ENCODE results near the gene RALB. TPM values are rescaled to one million over a fixed set of nuclear protein-coding genes. Genes with fewer than 3 reads are reported as not detected.
A peak's percentile ranks its signal among the peaks of the same experiment; 100 is the strongest.

Gene RALB
- total and polyA plus RNA-seq, 2 of the 8 experiments (the other 6 are each of a cell fraction or from before 2014, with no cell fraction given), result 12.0 to 16.6 TPM

DNA sequence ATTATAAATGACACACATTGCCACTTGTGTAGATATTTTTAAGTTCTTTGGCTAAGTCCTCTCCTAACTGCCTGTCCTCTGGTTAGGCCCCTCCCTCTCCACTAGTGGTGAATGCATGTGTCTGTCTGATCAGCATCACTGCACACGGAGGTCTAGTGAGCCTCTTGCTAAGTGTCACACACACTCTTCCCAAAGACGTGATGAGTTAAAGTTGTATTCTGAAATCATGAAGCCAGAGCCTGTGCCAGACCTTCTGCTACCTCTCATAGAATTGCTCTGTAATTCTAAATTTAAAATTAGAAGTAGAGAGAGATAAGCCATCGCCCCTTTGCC, 41.3 kb downstream of the RALB start:
- no peak overlapping the region for H3K9ac ChIP-seq (replicated peaks in 1 of 4; ENCODE audit: extremely low read depth in 1 of 4, low read depth in 3 of 4, low read length in 3 of 4)
- H3K23me2 ChIP-seq (ENCODE audit: low read depth, low read length), result no peaks in the 10 kb centered on the region
- H3K18ac ChIP-seq (ENCODE audit: extremely low read depth, low read length), result peak overlapping the region; percentile 81; the same call in 1 of the 2 replicates
- peak overlapping the region; percentile 66; the same call in 1 of the 2 replicates for H2BK15ac ChIP-seq (ENCODE audit: low read length)
- no peak overlapping the region for H3K14ac ChIP-seq (ENCODE audit: insufficient read length)
- no peak overlapping the region for H3K56ac ChIP-seq (replicated peaks; ENCODE audit: insufficient read length, low read depth, low read length)
- no peak overlapping the region for H3K4me2 ChIP-seq (ENCODE audit: insufficient read depth in 1 of 2, low read depth in 2 of 2, low read length in 2 of 2)
- no peak overlapping the region for H3K4ac ChIP-seq (replicated peaks; ENCODE audit: insufficient read length, low read depth, low read length)
- H3K27ac ChIP-seq (ENCODE audit: low read depth, low read length), result no peak overlapping the region
- no peak overlapping the region for H4K5ac ChIP-seq (ENCODE audit: insufficient read length, low read depth, low read length)
- no peaks in the 10 kb centered on the region for H3K36me3 ChIP-seq (ENCODE audit: control insufficient read depth in 2 of 4, insufficient read depth in 4 of 4, low read length in 3 of 4)
- peak overlapping the region; percentile 48; the same call in 1 of the 2 replicates for H2BK5ac ChIP-seq (ENCODE audit: low read depth, low read length)
- ChIA-PET POLR2A (ENCODE audit: partially characterized antibody) (interaction anchor here (0.9 kb wide), 1 partner anchor 11 kb away, joined by 3 read pairs; no protein-coding TSS in a partner anchor), CTCF (ENCODE audit: partially characterized antibody) (interaction anchor here (1.6 to 7.3 kb wide), 4 partner anchors 7 to 75 kb away, joined by 3 to 75 read pairs (median 14); no protein-coding TSS in a partner anchor)
- no peaks in the 10 kb centered on the region for H3K27me3 ChIP-seq (replicated peaks in 1 of 4; ENCODE audit: control insufficient read depth in 3 of 4, extremely low read depth in 1 of 4, insufficient read depth in 3 of 4, low read length in 3 of 4)
- DNase-seq (ENCODE audit: low read depth in 1 of 2, low spot score in 2 of 2), result no peak
- no peak overlapping the region for H3K23ac ChIP-seq (ENCODE audit: insufficient read length)
- H3K4me3 ChIP-seq (ENCODE audit: extremely low read depth in 1 of 4, insufficient read depth in 2 of 4, low read depth in 3 of 4, low read length in 4 of 4), result no peak overlapping the region
- no peak overlapping the region for H2BK12ac ChIP-seq (ENCODE audit: low read depth, low read length)
- no peak overlapping the region for H4K91ac ChIP-seq (replicated peaks; ENCODE audit: insufficient read length, low read length)
- H2AK5ac ChIP-seq (ENCODE audit: low read depth, low read length), result no peak overlapping the region
- no peaks in the 10 kb centered on the region for H3K9me3 ChIP-seq (ENCODE audit: insufficient read depth in 2 of 2, low read depth in 1 of 2, low read length in 1 of 2)
- H4K8ac ChIP-seq (ENCODE audit: extremely low read depth, insufficient read depth, low read length), result no peak overlapping the region
- no peaks in the 10 kb centered on the region for H4K20me1 ChIP-seq (replicated peaks in 1 of 2; ENCODE audit: control insufficient read depth in 1 of 2, insufficient read depth in 2 of 2, low read length in 2 of 2)
- H3K79me1 ChIP-seq (ENCODE audit: low read depth, low read length), result no peaks in the 10 kb centered on the region
- 80% methylated on average over 3 of the region's 3 CpGs; no CpG with 5 or more reads in 1 of the 2 experiments for WGBS, 2 experiments (ENCODE audit: extremely low coverage in 1 of 2, insufficient coverage in 1 of 2, insufficient read length in 1 of 2, insufficient replicate concordance in 2 of 2, low coverage in 1 of 2, low lambda C conversion rate in 2 of 2, missing lambda C conversion rate in 1 of 2)
- peaks cover 0 to 20% (median 15%) of the 10 kb centered on the region in 4 experiments for H3K4me1 ChIP-seq (replicated peaks in 1 of 4; ENCODE audit: control insufficient read depth in 3 of 4, insufficient read depth in 4 of 4, low read length in 3 of 4)
- FAIRE-seq, result no peak
- peak overlapping the region; percentile 5; the same call in 1 of the 2 replicates for H2BK20ac ChIP-seq (ENCODE audit: low read length)
- no peak overlapping the region for H2AFZ ChIP-seq (ENCODE audit: low read length)
- no peak overlapping the region for H2BK120ac ChIP-seq (replicated peaks; ENCODE audit: low read depth, low read length)
- TF ChIP-seq SIN3A (conservative IDR thresholded peaks at IDR 0.05 in 1 of 2, IDR thresholded peaks at IDR 0.05 in 1 of 2; ENCODE audit: low read depth in 1 of 2, low read length in 2 of 2) (no peak), SP4 (IDR thresholded peaks at IDR 0.05; ENCODE audit: low read length) (no peak), RBBP5 (IDR thresholded peaks at IDR 0.05; ENCODE audit: borderline replicate concordance, low read depth, low read length) (no peak), POLR2A (IDR thresholded peaks at IDR 0.05; ENCODE audit: control extremely low read depth in 1 of 2, low read depth in 2 of 2, low read length in 2 of 2) (no peak)
- H3K79me2 ChIP-seq (ENCODE audit: control insufficient read depth in 1 of 2, insufficient read depth in 2 of 2, low read length in 2 of 2), result no peaks in the 10 kb centered on the region
